Uterus (tissue), 4 donors: ENCODE results near the gene SHQ1. TPM values are rescaled to one million over a fixed set of nuclear protein-coding genes. Genes with fewer than 3 reads are reported as not detected.
"Not testable (repeated sequence)": the region's sequence is repeated elsewhere in the genome, so short reads cannot be mapped to it uniquely, and the experiment has no call there.

ENCODE experiments used
- DNase-seq, 2 donors: peaks; one replicate each; pipeline ENCODE4 v3.0.0-alpha.2; 2019 to 2020
- H3K27ac ChIP-seq, 2 donors: fragments of 200-600 bp; sonication (generic); 1 replicate in 1 of 2; 2 replicates in 1 of 2; pipeline ENCODE4 v1.5.1; 2016 to 2018
- H3K27me3 ChIP-seq, 2 donors: fragments of 200-600 bp; sonication (generic); one replicate each; pipeline ENCODE4 v1.5.1; 2018 to 2019; ENCODE audit warnings: control low read depth in 1 of 2
- H3K36me3 ChIP-seq, 2 donors: fragments of 200-600 bp; sonication (generic); one replicate each; pipeline ENCODE4 v1.5.1; 2019; ENCODE audit warnings: control low read depth in 1 of 2
- H3K4me1 ChIP-seq, 2 donors: fragments of 200-600 bp; sonication (generic); one replicate each; pipeline ENCODE4 v1.5.1; 2018 to 2019; ENCODE audit warnings: control low read depth in 1 of 2
- H3K4me3 ChIP-seq, 2 donors: fragments of 200-600 bp; sonication (generic); 1 replicate in 1 of 2; 2 replicates in 1 of 2; pipeline ENCODE4 v1.5.1; 2018 to 2019; ENCODE audit warnings: mild to moderate bottlenecking in 1 of 2
- H3K9me3 ChIP-seq, 2 donors: fragments of 200-600 bp; sonication (generic); one replicate each; pipeline ENCODE4 v1.5.1; 2019; ENCODE audit warnings: control low read depth in 1 of 2
- POLR2A ChIP-seq, 2 donors: fragments of 450-650 bp; IDR thresholded peaks; one replicate each; pipeline ENCODE4 v1.6.1; 2016; ENCODE audit warnings: antibody characterized with exemption in 2 of 2, mild to moderate bottlenecking in 1 of 2, moderate library complexity in 1 of 2
- intact Hi-C: fragments of 100-400 bp; cut with DNase I; formaldehyde crosslinking; loops from one replicate; pipeline ENCODE4 v1.15.1; 2023; ENCODE audit warnings: low total_unique reads
- total RNA-seq, 4 donors: library from RNA; depleted of rRNA in 3 of 4; stranded (reverse); fragments of >200 nt in 3 of 4; gene quantifications; one replicate each; pipeline versions ENCODE4 v1.1.0 to v1.2.4, GENCODE V29; 2014 to 2023
- TF ChIP-seq, protein P1 (sequence below), 4 experiments: fragments of 200-600 bp in 2 of 4; fragments of 450-650 bp in 2 of 4; sonication (generic) in 2 of 4; IDR thresholded peaks; one replicate each; pipeline ENCODE4 v1.5.1; 2016 to 2019; ENCODE audit warnings: antibody characterized with exemption in 4 of 4, mild to moderate bottlenecking in 2 of 4, moderate library complexity in 1 of 4
- donor health status: DM: yes; HTN: yes; CAD: no.

The SHQ1 gene
- total RNA-seq, 4 donors from 2014 or later = 8.2 to 30.9 (median 19.2) TPM

DNA sequence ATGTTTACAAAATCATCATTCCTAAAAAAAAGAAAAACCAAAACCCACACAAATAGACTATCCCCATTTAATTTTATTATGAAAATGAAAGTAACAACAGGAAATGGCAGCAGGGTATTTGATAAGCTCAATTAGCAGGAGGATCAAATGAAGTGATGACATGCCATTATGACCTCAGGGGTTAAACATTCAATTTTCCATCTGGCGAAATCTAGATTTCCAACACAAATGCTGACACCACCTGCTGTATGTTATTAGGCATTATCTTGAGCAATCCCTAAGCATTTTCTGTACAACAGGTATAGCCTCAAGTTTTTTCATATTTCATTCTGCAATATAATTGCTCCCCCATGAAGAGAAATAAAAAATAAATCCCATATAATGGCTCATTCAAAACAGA, 57.1 kb downstream of the SHQ1 start:
- H3K27me3 ChIP-seq = no peaks in the 10 kb centered on the region
- no peaks in the 10 kb centered on the region for H3K4me1 ChIP-seq
- no peaks in the 10 kb centered on the region for H3K9me3 ChIP-seq
- DNase-seq = no peak
- no peaks in the 10 kb centered on the region for H3K36me3 ChIP-seq
- intact Hi-C loops = no loop called here
- no peak overlapping the region for H3K4me3 ChIP-seq
- TF ChIP-seq, protein P1, sequence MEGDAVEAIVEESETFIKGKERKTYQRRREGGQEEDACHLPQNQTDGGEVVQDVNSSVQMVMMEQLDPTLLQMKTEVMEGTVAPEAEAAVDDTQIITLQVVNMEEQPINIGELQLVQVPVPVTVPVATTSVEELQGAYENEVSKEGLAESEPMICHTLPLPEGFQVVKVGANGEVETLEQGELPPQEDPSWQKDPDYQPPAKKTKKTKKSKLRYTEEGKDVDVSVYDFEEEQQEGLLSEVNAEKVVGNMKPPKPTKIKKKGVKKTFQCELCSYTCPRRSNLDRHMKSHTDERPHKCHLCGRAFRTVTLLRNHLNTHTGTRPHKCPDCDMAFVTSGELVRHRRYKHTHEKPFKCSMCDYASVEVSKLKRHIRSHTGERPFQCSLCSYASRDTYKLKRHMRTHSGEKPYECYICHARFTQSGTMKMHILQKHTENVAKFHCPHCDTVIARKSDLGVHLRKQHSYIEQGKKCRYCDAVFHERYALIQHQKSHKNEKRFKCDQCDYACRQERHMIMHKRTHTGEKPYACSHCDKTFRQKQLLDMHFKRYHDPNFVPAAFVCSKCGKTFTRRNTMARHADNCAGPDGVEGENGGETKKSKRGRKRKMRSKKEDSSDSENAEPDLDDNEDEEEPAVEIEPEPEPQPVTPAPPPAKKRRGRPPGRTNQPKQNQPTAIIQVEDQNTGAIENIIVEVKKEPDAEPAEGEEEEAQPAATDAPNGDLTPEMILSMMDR (IDR thresholded peaks at IDR 0.05) = no peak
- TF ChIP-seq POLR2A (IDR thresholded peaks at IDR 0.05) = no peak
- no peak overlapping the region for H3K27ac ChIP-seq

GRCh38 chr3:72789786-72790185, 58.5 kb downstream of the SHQ1 start:
- intact Hi-C loops = no loop called here
- no peak for TF ChIP-seq POLR2A (IDR thresholded peaks at IDR 0.05)
- TF ChIP-seq, protein P1 (IDR thresholded peaks at IDR 0.05) = no peak
- no peak for DNase-seq
- no peaks in the 10 kb centered on the region for H3K36me3 ChIP-seq
- no peaks in the 10 kb centered on the region for H3K4me1 ChIP-seq
- H3K9me3 ChIP-seq = no peaks in the 10 kb centered on the region
- H3K27me3 ChIP-seq = no peaks in the 10 kb centered on the region
- H3K4me3 ChIP-seq = no peak overlapping the region
- no peak overlapping the region for H3K27ac ChIP-seq

- H3K9me3 ChIP-seq, H3K27ac ChIP-seq, intact Hi-C loops, H3K4me3 ChIP-seq, DNase-seq, H3K27me3 ChIP-seq, H3K36me3 ChIP-seq, H3K4me1 ChIP-seq: not testable (repeated sequence)
Observed at GRCh38 chr3:72788232-72788631, 60.0 kb downstream of the SHQ1 start.

DNA sequence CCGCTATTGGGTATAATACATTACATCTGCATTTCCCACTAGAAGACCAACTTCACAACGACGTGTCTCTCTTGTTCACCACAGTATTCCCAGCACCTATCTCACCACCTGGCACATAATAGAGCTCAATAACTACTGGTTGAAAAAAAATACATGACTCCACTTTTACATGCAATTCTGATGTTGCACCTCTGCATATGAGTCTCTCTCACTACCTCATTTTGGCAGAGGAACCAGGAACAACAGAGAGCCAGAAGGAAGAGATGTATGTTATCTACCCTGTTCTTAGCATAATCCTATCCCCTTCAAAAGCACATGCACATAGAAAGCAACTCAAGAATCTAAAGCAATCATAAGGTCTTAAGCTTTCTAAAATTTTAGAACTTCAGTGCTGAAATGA, 61.6 kb downstream of the SHQ1 start:
- H3K4me1 ChIP-seq = no peaks in the 10 kb centered on the region
- no peaks in the 10 kb centered on the region for H3K9me3 ChIP-seq
- intact Hi-C loops = no loop called here
- no peaks in the 10 kb centered on the region for H3K27me3 ChIP-seq
- no peak for DNase-seq
- H3K27ac ChIP-seq = no peak overlapping the region
- TF ChIP-seq, protein P1 (IDR thresholded peaks at IDR 0.05) = no peak
- TF ChIP-seq POLR2A (IDR thresholded peaks at IDR 0.05) = no peak
- H3K4me3 ChIP-seq = no peak overlapping the region
- H3K36me3 ChIP-seq = no peaks in the 10 kb centered on the region

DNA sequence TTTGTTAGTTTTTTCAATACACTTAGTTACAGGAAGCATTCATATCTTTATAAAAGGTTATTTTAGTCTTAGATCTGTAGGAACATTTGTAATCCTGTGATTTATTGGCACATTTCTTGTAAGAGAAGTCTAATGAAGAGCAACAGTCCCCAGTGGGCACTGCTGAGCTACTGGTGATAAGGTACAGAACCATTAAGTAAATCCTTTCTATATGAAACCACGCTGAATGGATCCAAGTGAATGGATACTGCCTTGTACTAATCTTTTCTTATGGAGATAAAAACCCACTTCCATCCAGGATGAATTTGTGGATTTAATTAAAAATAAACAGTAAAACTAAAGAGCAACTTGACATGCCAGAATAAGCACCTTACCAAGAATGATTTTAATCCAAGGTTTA, 64.0 kb downstream of the SHQ1 start:
- DNase-seq = no peak
- no peak overlapping the region for H3K4me3 ChIP-seq
- H3K36me3 ChIP-seq = no peaks in the 10 kb centered on the region
- TF ChIP-seq POLR2A (IDR thresholded peaks at IDR 0.05) = no peak
- TF ChIP-seq, protein P1 (IDR thresholded peaks at IDR 0.05) = no peak
- H3K4me1 ChIP-seq = no peaks in the 10 kb centered on the region
- no peaks in the 10 kb centered on the region for H3K9me3 ChIP-seq
- no peak overlapping the region for H3K27ac ChIP-seq
- H3K27me3 ChIP-seq = no peaks in the 10 kb centered on the region
- intact Hi-C loops = no loop called here

- no peak for DNase-seq
- Histone ChIP-seq H3K27me3 (no peaks in the 10 kb centered on the region), H3K4me1 (no peaks in the 10 kb centered on the region), H3K9me3 (no peaks in the 10 kb centered on the region), H3K4me3 (no peak overlapping the region), H3K27ac (no peak overlapping the region), H3K36me3 (no peaks in the 10 kb centered on the region)
- intact Hi-C loops = no loop called here
- TF ChIP-seq, protein P1 (IDR thresholded peaks at IDR 0.05) = no peak
- no peak for TF ChIP-seq POLR2A (IDR thresholded peaks at IDR 0.05)
Observed at GRCh38 chr3:72782521-72782920, 65.7 kb downstream of the SHQ1 start.
